ENCODE data around the gene ALKBH2.

Gene ALKBH2

GRCh38 chr12:109113661-109114321, 20.5 kb upstream of the ALKBH2 start:
- DNase-seq (ENCODE audit: low read depth in 2 of 2) = no peak

GRCh38 chr12:109112720-109113465, 19.6 kb upstream of the ALKBH2 start:
- no peak for DNase-seq (ENCODE audit: low read depth in 2 of 2)

- DNase-seq (ENCODE audit: low read depth in 2 of 2) = no peak
Observed at GRCh38 chr12:109110988-109111495, 17.8 kb upstream of the ALKBH2 start.

GRCh38 chr12:109109746-109110350, 16.6 kb upstream of the ALKBH2 start:
- DNase-seq (ENCODE audit: low read depth in 2 of 2) = no peak

GRCh38 chr12:109105176-109105575, 11.9 kb upstream of the ALKBH2 start:
- DNase-seq (ENCODE audit: low read depth in 2 of 2) = no peak

- DNase-seq (ENCODE audit: low read depth in 2 of 2) = no peak
Observed at GRCh38 chr12:109102491-109102890, 9.2 kb upstream of the ALKBH2 start.

GRCh38 chr12:109100741-109101140, 7.5 kb upstream of the ALKBH2 start:
- DNase-seq (ENCODE audit: low read depth in 2 of 2) = no peak

GRCh38 chr12:109099431-109100020, 6.3 kb upstream of the ALKBH2 start:
- DNase-seq (ENCODE audit: low read depth in 2 of 2) = no peak

GRCh38 chr12:109098651-109099050, 5.4 kb upstream of the ALKBH2 start:
- no peak for DNase-seq (ENCODE audit: low read depth in 2 of 2)

- no peak for DNase-seq (ENCODE audit: low read depth in 2 of 2)
Observed at GRCh38 chr12:109098183-109098604, 4.9 kb upstream of the ALKBH2 start.

GRCh38 chr12:109097435-109098182, 4.3 kb upstream of the ALKBH2 start, which contains the start of gene UNG:
TSS of gene UNG (plus strand) at chr12:109097597. CDS start at chr12:109097680, 83 bp downstream.
- peak; percentile 90 to 96 for DNase-seq (ENCODE audit: low read depth in 2 of 2)

- DNase-seq (ENCODE audit: low read depth in 2 of 2) = no peak
Observed at GRCh38 chr12:109097140-109097434, 3.8 kb upstream of the ALKBH2 start.

GRCh38 chr12:109092497-109093021, 713 bp downstream of the ALKBH2 start:
- no peak for DNase-seq (ENCODE audit: low read depth in 2 of 2)

GRCh38 chr12:109089683-109090082, 3.6 kb downstream of the ALKBH2 start:
- DNase-seq (ENCODE audit: low read depth in 2 of 2) = no peak

- DNase-seq (ENCODE audit: low read depth in 2 of 2) = no peak
Observed at GRCh38 chr12:109088818-109089217, 4.5 kb downstream of the ALKBH2 start.

GRCh38 chr12:109087250-109087649, 6.0 kb downstream of the ALKBH2 start:
- DNase-seq (ENCODE audit: low read depth in 2 of 2) = no peak

GRCh38 chr12:109085590-109085989, 7.7 kb downstream of the ALKBH2 start:
- no peak for DNase-seq (ENCODE audit: low read depth in 2 of 2)

- no peak for DNase-seq (ENCODE audit: low read depth in 2 of 2)
Observed at GRCh38 chr12:109084425-109084824, 8.8 kb downstream of the ALKBH2 start.

- no peak for DNase-seq (ENCODE audit: low read depth in 2 of 2)
Observed at GRCh38 chr12:109082751-109083150, 10.5 kb downstream of the ALKBH2 start.

GRCh38 chr12:109074866-109075265, 18.4 kb downstream of the ALKBH2 start:
- DNase-seq (ENCODE audit: low read depth in 2 of 2) = no peak
